ENCODE data around the gene MSMO1.
"Not testable (repeated sequence)": the region's sequence is repeated elsewhere in the genome, so short reads cannot be mapped to it uniquely, and the experiment has no call there.

Gene MSMO1

GRCh38 chr4:165324918-165325304 lies 2.6 kb upstream of the MSMO1 start:
- no peak for DNase-seq (ENCODE audit: low read depth)

- DNase-seq (ENCODE audit: low read depth): no peak
These were observed 1.5 kb upstream of the MSMO1 start for GRCh38 chr4:165325732-165326512.

DNA sequence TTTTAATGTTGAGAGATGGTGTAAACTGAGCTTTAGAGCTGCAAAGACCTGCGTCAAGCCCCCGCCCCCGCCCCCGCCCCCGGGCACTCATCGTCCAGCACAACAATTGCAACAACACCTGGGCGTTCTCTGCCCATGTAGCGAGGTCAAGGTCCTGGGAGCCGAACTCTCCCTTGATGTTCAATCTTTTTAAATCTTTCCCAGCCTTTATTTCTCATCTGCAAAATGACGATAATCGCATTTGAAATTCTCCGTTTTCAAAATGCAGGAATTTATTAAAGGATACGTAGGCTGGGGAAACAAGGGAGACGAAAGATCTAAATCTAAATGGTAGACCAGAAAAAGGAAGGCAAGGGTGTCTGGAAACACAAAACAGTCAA lies 648 bp upstream of the MSMO1 start:
- DNase-seq (ENCODE audit: low read depth): no peak

GRCh38 chr4:165328101-165328425 lies 594 bp downstream of the MSMO1 start:
- DNase-seq (ENCODE audit: low read depth): no peak

- DNase-seq (ENCODE audit: low read depth): no peak
These were observed 1.2 kb downstream of the MSMO1 start for GRCh38 chr4:165328708-165329107.

GRCh38 chr4:165330071-165330470 lies 2.6 kb downstream of the MSMO1 start:
- DNase-seq (ENCODE audit: low read depth): no peak

GRCh38 chr4:165330666-165331065 lies 3.2 kb downstream of the MSMO1 start:
- DNase-seq (ENCODE audit: low read depth): no peak

DNA sequence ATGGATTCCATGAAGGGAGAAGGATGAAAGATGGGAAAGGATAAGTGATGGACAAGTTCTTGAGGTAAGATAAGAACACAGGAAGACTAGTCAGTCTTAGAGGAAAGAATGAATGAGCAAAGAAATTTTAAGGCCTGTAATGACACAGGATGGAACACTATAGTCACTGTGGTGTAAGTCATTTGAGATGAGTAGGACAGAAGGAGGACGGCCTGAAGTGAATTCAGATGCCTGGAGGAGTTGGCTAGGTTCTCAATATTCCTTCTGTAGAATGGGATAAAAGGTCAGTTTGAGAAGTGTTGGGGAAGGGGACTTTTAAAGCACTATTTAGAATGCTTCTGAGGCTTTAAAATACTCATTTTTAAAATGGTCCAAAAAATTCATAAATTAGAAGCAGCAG lies 3.9 kb downstream of the MSMO1 start:
- DNase-seq (ENCODE audit: low read depth): no peak

DNA sequence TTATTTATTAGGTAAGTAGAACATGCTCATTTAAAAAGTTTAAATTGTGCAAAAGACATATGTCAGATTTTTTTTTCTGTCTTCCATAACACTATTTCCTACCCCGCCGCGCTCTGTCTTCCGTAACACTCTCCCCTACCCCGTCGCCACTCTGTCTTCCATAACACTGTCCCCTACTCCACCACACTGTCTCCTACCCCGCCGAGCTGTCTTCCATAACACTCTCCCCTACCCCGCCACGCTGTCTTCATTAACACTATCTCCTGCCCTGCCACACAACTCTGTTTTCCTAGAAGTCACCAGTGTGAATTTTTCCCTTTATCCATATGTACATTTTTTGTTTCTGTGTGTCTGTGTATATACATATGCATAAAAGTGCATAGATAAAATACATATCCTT lies 4.4 kb downstream of the MSMO1 start:
- DNase-seq (ENCODE audit: low read depth): no peak

DNA sequence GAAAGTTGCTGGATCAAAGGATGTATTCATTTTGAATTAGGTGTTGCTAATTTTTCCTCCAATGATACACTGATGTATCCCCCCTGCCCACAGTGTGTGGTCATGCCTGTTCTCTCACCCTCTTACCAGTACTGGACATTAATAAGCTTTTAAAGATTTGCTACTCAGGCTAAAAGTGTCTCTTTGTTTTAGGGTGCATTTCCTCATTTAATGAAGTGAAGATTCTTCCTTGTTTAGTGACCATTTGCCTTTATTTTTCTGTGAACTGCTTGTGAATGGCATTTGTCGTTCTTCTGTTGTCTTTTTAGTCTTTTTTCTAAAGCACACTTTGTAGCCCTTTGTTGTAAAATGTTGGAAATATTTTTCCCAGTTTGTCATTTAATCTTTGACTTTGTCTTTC lies 5.0 kb downstream of the MSMO1 start:
- DNase-seq (ENCODE audit: low read depth): no peak

DNA sequence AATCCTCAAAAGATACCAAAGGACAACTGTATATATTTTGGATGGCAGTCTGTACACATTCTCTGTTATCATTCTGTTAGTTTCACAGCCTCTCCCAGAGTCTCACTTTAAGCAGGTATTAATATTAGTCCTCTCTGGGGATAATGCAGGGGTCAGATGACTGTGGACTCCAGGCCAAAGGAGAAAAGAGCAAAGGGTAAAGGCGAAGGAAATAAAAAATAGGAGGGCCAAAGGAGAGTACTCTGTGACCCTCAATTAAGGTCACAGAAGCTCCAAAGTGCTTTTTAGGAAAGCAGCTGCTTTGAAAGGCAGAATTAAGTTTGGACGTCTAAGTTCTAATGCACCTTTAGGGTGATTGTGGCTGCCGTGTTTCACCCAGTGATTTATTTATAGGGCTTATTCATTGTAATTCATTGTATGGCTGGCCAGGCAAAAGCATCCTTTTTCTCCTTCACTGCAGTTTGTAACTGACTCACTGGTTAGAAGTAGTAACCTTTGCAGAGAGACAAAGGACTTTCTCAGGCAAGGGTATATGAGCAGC lies 7.8 kb downstream of the MSMO1 start:
- no peak for DNase-seq (ENCODE audit: low read depth)

DNA sequence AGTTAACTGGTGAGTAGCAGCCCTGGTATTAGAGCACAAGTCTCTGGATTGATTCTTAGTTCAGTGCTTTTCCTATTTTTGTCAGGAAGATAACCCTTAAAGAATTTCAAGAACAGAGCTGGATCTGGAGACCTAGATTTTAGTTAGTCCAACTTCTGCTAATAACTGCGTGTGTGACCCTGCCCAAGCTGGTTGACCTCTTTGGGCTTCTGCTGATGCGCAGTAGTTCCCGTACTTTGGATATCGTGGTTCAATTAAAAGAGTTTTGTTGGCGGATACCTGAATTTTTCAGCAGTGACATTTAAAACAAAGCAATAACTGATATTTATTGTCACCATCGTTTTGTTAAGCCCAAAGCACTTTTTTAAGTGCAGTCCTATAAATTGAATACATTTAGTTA lies 9.3 kb downstream of the MSMO1 start:
- DNase-seq (ENCODE audit: low read depth): no peak

GRCh38 chr4:165342340-165342739 lies 14.9 kb downstream of the MSMO1 start:
- DNase-seq (ENCODE audit: low read depth): not testable (repeated sequence)

- no peak for DNase-seq (ENCODE audit: low read depth)
These were observed 16.1 kb downstream of the MSMO1 start for GRCh38 chr4:165343353-165344191.

DNA sequence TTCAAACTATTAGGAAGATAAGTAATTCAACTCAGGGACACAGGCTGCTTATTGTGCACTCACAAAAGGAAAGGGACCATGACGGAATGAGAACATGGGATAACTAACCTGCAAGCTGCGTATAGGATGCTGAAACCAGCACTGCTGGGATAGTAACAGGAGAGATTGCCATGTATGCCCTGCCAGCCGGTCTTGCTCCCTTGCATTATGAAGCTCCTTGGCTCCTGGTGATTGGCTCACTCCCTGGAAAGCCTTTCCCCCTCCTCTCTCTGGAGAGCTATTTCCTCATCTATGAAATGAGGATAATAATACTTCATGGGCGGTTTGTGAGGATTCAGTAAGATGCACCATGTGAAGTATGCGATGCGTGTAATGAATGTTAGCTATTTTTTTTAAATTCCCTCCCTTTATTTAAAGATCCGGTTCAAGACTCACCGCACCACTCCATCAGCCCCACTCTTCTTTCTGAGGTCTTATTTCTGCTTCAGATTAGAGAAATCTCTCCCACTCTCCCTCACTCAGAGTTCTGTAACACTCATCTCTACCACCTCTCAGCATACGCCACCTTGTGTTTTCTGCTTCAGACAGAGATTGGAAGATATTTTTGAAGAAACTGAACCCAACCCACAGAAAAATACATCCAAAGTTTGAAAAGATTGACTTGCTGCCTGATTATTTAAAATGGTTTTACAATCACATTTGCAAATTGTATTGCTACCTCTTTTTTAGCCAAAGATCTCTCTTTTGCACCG lies 18.4 kb downstream of the MSMO1 start:
- DNase-seq (ENCODE audit: low read depth): no peak

- no peak for DNase-seq (ENCODE audit: low read depth)
These were observed 20.4 kb downstream of the MSMO1 start for GRCh38 chr4:165347647-165348569.

- DNase-seq (ENCODE audit: low read depth): no peak
These were observed 24.1 kb downstream of the MSMO1 start for GRCh38 chr4:165351359-165352130.

- DNase-seq (ENCODE audit: low read depth): no peak
These were observed 28.4 kb downstream of the MSMO1 start for GRCh38 chr4:165355900-165356300.

GRCh38 chr4:165359506-165359905 lies 32.0 kb downstream of the MSMO1 start:
- no peak for DNase-seq (ENCODE audit: low read depth)

DNA sequence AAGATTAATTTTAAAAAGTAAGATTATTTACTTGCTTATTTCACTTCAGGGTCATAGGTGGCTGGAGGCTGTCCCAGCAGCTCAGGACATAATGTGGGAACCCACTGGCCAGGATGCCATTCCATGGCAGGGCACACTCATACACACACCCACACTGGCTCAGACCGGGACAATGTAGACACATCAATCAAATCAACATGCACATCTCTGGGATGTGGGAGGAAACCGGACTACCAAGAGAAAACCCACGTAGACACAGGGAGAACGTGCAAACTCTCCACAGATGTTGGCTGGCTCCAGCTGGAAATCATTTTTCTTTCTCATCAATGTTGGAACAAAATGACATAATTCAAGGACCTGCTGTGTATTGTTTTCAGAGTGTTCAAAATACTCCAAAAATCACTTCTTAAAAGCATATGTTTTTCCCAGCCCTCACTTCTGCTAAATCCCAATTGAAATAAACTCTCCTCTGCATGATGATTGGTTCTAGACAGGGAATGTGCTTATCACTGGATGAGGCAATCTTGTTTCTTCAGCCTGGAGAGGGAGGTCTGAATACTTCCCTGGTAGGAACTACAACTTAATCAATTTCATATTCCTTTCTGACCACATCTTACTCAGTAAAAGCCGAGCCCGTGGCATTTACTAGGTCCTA lies 32.7 kb downstream of the MSMO1 start:
- no peak for DNase-seq (ENCODE audit: low read depth)

Data from stimulated activated CD8-positive, alpha-beta memory T cell treated with anti-CD3 and anti-CD28 coated beads, Interleukin-15, amount 100 ng/mL, for 1 hour (primary cell).